ENCODE results near the gene EMX1.

EMX1 gene

DNA sequence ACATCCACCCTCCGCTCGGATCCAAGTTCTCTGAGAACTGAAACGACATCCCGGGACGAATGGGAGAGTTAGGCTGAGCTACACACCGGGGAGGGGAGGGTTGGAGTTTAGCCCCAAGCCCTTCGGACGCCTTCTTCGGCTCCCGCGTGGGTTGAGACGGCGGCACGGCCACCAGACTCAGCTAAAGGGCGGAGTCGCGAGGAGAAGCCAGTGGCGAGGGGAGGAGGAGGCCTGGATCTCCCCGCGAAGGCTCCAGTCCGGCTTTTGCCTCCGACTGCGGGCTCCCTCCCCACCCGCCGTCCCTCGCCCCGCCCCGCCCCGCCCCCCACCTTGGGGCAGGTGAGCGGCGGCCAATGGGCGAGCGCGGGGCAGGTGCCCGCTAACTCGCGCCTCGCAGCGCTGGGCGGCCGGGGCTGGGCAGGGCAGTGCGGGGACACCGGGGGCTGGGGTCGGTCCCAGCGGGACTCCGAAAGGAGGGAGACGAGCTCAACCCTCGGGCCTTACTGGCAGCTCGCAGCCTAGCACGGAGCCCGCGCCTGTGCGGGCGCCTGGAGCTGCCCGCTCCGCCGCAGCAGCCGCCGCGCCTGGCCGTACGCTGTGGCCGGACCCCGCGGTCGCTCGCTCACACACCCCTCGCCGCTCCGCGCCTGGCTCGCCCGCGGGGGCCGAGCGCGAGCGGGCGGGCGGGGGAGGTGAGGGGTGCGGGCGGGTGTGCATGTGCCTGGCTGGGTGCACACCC is at the start of gene EMX1:
EMX1 (plus strand) TSS at position 382 of the 739 bp plus-strand sequence; CDS start at position 716, 334 bp downstream.
- FAIRE-seq (no peak), DNase-seq (ENCODE audit: insufficient read length, low spot score) (no peak)

DNA sequence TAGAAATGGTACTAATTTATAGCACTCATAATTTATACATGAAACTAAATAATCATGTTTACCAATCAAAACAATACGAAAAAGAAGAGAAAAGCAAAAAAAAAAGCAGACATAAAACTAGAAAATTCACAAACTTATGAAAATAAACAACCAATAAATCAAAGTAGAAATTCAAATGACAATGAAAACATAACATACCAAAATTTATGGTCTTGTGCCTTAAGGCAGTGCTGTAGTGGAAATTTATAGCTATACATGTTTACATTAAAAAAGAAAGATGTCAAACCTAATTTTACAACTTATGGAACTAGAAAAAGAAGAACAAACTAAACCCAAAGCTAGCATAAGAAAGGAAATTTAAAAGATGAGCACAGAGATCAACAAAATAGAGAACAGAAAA is 46.3 kb upstream of the EMX1 start:
- DNase-seq (ENCODE audit: insufficient read length, low spot score) (no peak), FAIRE-seq (no peak)

DNA sequence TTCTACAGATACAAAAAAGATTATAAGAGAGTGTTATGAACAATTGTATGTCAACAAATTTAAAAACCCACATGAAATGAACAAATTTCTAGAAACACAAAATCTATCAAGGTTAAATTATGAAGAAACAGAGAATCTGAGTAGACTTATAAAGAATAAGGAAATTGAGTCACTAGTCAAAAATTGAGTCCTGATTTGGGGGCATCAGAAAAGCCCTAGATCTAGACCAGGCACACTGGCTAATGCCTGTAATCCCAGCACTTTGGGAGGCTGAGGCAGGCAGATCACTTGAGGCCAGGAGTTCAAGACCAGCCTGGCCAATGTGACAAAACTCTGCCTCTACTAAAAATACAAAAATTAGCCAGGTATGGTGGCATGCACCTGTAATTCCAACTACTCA is 45.4 kb upstream of the EMX1 start:
- DNase-seq (ENCODE audit: insufficient read length, low spot score): no peak
- FAIRE-seq: no peak

DNA sequence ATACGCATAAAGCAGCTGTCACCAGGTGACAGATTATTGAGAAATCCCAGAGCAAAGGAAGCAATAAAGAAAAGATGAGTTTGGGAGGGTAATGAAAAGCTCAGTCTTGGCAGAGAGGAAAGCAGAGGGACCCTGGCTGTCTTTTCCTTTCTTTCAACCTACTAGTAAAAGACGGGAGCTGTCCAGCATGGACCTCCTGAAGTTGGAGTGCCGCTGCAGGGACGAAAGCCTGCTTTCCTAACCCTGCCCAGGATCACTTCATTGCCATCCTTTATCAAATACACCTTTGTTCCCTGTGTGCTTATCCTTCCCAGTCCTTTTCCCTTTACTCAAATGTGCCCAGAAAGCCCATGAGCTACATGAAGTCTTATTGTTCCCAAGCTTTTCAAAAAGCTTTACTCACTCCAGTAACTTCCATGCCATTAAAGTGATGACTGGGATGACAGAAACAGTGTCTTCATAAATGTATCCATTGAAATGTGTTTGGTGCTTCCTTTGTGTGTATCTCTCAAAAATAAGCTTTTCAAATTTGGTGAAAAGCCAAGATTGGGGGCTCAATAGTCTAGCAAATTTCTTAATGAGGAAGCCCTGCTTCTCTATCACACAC is 33.9 kb upstream of the EMX1 start:
- peak; percentile 54 for DNase-seq (ENCODE audit: insufficient read length, low spot score)
- FAIRE-seq: no peak

DNA sequence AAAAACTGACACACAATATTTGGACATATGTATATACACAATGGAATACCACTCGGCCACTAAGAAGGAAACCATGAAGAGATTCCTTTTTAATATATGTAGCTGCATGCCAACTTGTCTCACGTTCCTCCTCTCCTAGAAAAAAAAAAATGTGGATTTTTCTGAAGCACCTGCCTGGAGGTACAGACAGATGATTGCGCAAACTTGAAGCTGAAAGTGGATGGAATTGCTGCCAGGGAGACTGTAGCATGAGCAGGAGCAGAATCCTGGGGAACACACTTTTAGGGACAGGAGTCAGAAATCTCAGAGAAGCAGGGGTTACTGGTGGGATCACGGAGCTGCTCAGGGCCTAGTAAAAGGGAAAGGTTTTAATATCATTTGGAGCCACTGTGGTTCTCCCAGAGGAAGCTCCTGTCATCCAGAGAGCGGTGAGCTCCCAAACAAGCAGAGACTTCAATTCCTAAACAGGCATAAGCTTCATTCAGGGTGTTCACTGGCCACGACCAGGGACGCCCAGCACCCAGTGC is 30.8 kb upstream of the EMX1 start:
- DNase-seq (ENCODE audit: insufficient read length, low spot score): peak; percentile 17
- FAIRE-seq: no peak

DNA sequence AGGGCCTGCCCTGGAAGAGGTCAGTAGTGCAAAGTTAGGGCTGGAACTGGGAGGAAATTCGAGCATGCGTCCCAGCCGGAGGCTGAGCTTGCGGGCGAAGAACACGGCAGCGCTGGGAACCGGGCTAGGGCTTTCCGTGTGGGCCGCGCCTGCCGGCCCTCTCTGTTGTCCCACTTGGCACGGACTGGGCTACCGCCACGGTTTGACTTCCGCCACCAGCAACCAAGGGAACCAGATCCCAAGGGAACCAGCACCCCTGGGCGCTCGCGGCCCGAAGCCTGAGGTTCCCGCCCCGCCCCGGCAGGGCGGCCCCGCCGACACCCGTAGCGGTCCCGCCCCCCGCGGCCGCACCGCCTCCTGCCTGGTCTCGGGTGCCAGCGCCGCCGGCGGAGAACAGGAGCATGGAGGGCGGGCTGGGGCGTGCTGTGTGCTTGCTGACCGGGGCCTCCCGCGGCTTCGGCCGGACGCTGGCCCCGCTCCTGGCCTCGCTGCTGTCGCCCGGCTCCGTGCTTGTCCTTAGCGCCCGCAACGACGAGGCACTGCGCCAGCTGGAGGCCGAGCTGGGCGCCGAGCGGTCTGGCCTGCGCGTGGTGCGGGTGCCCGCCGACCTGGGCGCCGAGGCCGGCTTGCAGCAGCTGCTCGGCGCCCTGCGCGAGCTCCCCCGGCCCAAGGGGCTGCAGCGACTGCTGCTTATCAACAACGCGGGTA is 30.1 kb upstream of the EMX1 start, which contains the start of gene SPR:
SPR (plus strand) TSS at position 377 of the 708 bp plus-strand sequence; CDS start at position 402, 25 bp downstream.
- peak; percentile 91 for FAIRE-seq
- peak; percentile 74 for DNase-seq (ENCODE audit: insufficient read length, low spot score)

DNA sequence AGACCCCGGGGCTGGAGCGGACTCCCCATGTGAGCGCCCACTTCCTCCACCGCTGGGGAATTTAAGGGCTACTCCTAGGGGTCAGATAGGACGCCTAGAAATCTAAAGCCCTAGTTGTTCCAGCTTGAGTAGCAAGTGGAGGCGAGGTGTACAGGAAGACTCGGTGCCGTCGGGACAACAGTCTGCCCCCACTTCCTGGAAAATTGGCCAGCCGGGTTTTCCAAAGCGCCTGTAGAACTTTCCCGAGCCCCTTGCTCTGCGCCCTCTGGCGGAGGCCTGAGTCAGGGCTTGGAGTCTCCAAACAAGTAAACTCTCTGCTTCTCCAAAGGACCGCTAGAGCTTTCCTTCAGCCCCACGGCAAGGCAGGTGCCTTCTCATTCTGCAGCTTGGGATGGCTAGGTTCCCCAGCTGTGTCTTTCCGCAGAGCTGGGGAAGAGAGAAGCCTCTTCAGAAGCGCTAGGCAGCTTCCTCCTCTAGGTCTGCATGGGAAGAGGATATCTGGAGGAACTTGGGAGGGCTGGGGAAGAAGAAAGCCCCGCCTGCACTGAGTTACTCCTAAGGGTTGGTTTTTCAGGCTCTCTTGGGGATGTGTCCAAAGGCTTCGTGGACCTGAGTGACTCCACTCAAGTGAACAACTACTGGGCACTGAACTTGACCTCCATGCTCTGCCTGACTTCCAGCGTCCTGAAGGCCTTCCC is 29.4 kb upstream of the EMX1 start:
- DNase-seq (ENCODE audit: insufficient read length, low spot score): peak; percentile 91
- FAIRE-seq: no peak

DNA sequence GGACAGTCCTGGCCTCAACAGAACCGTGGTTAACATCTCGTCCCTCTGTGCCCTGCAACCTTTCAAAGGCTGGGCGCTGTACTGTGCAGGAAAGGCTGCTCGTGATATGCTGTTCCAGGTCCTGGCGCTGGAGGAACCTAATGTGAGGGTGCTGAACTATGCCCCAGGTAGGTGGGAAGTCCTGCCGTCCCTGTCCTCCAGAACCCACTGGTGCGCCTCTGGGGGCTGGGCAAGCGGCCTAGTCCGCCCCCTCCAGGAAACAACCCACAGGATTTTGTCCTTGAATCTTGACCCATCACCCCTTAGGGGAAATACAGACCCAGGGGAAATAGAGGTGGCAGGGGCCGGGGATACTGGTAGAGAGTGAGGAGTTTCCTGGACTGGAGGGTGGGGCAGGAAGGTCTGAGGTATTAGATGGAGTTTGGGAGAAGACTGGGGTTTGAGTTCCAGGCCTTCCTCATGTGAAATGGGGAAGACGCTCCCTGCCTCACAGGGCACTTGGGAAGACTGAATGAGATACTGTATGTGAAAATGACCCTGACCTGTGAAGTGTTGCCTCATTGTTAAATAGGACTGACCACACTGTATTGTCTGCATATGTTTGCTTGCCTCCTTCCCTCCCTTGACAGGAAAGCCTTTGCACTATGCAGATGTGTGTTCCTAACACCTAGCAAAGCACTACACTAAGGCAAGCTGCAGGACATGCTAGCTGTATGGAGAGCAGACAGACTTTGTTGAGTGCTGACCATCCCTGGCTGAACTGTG is 28.7 kb upstream of the EMX1 start:
- DNase-seq (ENCODE audit: insufficient read length, low spot score) (no peak), FAIRE-seq (peak; percentile 38)

DNA sequence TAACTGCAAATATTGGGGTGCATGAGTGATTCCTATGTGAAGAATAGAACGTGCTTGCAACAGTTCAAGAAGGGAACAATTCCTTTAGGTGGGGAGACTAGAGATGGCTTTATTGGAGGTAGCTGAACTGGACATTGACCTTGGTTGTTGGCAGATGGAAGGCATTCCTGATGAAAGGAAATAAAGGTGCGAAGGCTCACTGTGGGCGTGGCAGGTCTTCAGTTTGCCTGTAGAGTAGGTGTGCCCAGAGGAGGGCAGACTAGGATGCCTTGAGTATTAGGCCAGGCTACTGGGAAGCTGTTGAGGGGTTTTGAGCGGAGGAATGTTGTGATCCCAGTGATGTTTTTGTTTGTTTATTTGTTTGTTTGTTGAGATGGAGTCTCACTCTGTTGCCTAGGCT is 27.3 kb upstream of the EMX1 start:
- DNase-seq (ENCODE audit: insufficient read length, low spot score) (no peak), FAIRE-seq (no peak)

DNA sequence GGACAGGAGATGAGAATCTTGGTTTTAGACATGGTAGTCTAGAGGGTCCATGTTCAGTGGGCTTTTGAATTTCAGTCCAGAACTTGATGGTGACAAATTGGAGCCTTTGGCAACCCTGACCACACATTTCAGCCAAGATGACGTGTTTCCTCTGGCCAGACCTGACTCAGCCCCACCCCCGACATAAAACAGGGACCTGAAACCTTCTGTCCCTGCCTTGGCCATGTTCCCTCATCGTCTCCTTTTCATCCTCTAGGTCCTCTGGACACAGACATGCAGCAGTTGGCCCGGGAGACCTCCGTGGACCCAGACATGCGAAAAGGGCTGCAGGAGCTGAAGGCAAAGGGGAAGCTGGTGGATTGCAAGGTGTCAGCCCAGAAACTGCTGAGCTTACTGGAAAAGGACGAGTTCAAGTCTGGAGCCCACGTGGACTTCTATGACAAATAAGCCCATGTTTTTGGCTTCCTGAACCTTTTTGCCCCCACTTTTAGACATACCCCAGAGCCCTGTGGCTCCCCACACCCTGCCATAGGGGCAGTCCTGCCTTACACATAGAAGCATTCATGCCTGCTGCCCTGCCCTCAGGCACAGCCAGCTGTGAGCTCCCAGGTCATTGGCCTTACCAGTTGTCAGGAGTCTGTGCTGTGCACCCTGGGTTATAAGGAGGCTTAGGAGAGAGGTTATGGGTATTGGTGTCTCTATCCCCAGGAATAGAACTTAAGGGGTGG is 26.1 kb upstream of the EMX1 start:
- FAIRE-seq (no peak), DNase-seq (ENCODE audit: insufficient read length, low spot score) (no peak)

DNA sequence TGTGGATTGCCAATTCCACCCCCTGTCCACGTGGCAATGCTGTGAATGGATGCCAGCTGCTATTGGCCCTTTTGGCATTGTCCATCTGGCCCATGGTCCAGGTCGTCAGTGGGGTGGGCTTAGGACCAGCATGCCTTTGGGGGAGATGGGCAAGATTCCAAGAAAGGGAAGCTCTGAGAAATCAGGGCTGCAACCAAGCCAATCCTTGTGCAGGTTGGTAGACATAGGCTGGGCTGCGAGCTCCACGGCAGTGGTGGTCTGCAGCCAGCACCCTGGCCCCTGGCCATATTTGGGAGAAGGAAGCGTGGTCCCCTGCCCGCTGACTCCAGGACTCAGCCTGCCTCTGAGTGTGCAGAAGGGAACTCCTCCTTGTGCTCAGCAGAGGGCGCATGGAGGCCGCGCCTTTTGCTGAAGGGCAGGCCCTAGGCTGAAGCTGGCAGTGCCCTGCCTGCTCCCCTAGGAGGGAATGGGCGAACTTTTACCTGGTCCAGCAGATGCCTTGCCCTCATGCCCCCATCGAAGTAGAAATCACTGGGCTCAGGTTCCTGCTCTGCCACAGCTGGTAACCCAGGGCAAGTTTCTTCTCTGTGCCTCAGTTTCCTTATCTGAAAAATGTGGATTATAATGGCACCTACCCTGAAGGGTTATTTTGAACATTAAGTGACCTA is 24.7 kb upstream of the EMX1 start:
- FAIRE-seq (peak; percentile 81), DNase-seq (ENCODE audit: insufficient read length, low spot score) (peak; percentile 86)

DNA sequence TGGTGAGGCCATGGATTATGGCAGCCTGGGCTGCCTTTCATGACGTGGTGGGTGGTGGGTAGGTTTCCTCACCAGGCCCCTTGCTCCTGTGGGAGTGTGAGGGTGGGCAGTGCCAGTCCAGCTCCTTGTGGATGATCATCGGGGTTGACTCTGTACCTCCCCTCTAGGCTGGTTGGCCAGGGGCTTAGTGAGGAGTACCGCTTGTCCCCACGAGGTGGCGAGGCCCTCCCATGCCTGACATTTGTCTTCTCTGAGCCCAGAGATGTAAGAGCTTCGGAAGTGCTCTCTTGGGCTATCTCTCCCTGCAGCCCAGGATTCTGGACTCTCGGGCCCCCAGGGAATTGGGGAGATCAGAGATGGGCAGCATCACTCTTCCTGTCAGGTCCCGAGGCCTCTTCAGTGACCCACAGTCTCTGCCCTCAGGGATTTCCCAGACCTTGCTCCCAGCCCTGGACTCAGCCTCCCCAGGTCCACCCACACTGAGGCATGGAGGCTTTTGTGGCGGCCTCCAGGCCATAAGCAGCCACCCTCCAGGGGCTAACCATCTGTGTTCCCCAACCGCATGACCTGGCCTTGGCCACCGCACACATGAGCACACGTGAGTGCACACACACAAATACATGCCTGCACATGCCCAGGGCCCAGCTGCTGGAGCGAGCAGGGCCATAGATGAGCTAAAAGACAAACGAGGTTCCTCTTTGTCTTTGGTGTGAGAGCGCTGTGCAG is 23.6 kb upstream of the EMX1 start:
- FAIRE-seq (peak; percentile 42), DNase-seq (ENCODE audit: insufficient read length, low spot score) (peak; percentile 76)

DNA sequence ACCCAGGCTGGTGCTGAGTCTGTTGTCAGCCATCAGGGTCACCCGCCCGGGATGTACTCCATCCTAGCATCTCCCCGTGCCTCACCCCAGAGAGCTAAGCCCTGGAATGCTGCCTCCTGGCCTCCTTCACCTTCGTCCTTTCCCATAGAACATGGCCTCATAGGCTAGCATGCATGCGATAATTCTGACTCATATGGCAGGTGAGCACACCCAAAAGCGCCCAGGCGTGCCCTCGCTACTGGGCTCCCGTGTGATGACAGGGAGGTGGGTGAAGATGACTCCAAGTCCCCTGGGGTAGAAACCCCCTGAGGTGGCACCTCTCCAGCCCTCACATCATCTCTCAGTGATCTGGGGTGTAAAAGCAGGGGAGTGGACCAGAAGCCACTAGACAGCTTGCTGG is 22.8 kb upstream of the EMX1 start:
- no peak for DNase-seq (ENCODE audit: insufficient read length, low spot score)
- no peak for FAIRE-seq

DNA sequence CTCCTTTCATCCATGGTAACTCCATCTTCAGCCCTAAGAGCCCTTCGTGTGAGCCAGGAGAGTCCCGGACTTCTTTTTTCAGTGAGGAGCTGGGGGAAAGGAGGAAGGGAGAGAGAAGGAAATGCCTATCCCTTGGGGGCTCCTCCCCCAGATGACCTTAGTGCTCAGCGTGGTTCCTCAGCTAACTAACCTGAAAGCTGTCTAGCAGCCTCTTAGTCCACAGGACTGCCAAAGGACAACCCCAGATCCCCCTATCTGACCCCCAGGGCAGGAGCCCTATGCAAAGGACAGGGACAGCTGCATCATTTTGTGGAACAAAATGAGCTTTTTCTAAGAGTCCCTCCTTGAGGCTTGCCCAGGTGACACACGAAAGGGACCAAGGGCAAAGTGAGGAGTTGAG is 22.2 kb upstream of the EMX1 start:
- DNase-seq (ENCODE audit: insufficient read length, low spot score) (no peak), FAIRE-seq (no peak)

DNA sequence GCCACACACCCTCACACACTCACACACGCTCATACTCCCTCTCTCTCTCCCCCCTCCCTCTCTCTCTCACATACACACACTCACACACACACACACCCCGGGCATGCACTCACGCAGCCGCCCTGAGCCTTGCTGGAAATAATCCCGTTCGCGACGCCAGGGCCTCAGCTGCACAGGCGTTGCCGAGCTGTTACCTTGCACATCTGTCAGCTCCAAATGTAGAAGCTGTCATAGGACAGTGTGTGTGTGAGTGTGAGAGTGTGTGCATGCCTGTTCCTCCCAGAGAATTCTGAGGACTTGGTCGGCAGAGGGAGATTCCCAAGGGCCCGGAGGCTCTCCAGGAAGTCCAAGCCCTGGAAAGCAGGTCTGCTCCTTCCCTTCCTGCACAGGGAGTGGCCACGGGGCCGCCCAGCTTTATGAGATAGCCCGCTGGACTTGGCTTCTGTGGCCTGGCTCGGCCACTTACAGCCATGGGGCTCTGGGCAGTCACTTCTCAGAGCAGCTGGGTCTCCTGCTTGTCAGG is 21.5 kb upstream of the EMX1 start:
- FAIRE-seq (no peak), DNase-seq (ENCODE audit: insufficient read length, low spot score) (no peak)

DNA sequence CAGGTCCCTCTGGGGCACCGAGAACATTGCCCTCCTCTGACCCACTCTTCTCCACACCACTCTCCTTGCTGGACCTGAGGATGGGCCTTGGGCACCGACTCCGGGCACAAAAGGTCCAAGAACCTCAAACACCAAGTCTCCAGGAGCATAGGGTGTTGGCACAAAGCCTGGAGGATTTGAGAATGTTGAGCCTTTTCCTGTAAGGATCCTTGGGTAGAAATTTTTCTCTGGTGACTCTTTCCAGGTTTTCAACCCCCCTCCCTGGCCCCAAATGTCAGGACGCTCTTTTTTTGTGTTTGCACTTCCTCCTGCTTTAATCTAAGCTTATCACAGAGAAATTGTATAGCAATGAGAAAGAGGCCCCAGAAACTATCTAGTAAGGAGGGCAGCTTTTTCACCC is 20.9 kb upstream of the EMX1 start:
- FAIRE-seq (no peak), DNase-seq (ENCODE audit: insufficient read length, low spot score) (no peak)

DNA sequence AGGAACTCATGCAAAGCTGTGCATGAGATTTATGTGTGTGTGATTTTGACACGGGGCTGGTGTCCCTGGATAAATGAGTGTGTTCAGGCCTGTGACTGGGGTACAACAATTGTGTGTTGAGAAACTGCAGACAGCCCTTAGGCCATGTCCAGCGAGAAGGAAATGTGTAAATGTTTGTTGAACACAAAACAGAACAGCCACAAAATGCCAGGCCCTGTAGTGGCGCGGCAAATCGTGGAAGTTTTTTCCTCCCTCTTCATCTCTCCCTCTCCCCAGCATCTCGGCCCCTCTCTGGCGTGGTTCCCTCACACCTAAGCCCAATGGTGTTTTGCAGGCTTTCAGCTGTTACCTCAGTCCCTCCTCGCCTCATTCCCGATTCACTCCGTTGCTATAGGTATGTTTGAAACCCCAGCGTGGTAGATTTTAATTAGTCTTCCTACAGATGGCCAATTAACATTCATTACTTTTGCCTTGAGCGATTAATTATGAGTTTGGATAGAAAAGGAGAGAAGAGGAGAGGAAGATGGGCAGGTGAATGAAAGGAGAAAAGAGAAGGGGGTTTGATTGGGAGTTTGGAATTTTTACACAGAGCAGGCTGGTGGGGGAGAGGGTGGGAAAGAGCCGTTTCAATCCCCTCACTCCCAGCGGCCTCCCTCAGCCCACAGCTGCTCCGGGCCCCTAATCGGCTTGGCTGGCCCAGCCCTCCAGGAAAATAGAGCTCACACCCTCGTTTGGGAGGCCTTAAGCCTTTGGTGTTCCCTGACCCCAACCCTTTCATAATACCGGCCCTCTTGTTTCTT is 19.3 kb upstream of the EMX1 start:
- FAIRE-seq (no peak), DNase-seq (ENCODE audit: insufficient read length, low spot score) (no peak)
